Caco-2 (cell line): Measurements from ENCODE around the gene LMX1B. TPM values are rescaled to one million over a fixed set of nuclear protein-coding genes. Genes with fewer than 3 reads are reported as not detected.

Source experiments
- BruUV-seq: library from RNA; stranded (reverse); fragments of 400-500 nt; replicated peaks from 2 replicates; lab custom pipeline; 2021; lab: Mats Ljungman, UMichigan
- CTCF ChIA-PET: fragments of 300-600 bp; sonication (Branson Sonifier 250); formaldehyde crosslinking; loops from one replicate; lab custom pipeline; 2022; ENCODE audit warnings: antibody characterized with exemption; lab: Charles Lee
- POLR2A ChIA-PET: fragments of 300-600 bp; sonication (Branson Sonifier 250); formaldehyde crosslinking; loops from one replicate; lab custom pipeline; 2022; ENCODE audit warnings: antibody characterized with exemption; lab: Charles Lee
- DNase-seq, 2 experiments: peaks; one replicate each; pipeline versions ENCODE4 v3.0.0 to v3.0.0-alpha.2; 2020 to 2022
- H3K27me3 ChIP-seq: replicated peaks from 2 replicates; pipeline ENCODE4 v1.6.0; 2011; ENCODE audit warnings: low read length; ENCODE audit not compliant: control insufficient read depth, insufficient read depth
- H3K36me3 ChIP-seq: 2 replicates; pipeline ENCODE4 v1.5.1; 2011; ENCODE audit warnings: low read length; ENCODE audit not compliant: control insufficient read depth, insufficient read depth
- H3K4me1 ChIP-seq: fragments of 250-450 bp; sonication (Bioruptor Pico); 2 replicates; pipeline ENCODE4 v1.5.1; 2020; ENCODE audit warnings: mild to moderate bottlenecking
- H3K4me3 ChIP-seq: 2 replicates; pipeline ENCODE4 v1.5.1; 2011; ENCODE audit warnings: low read depth, mild to moderate bottlenecking, control low read depth, low read length
- H3K9me3 ChIP-seq: fragments of 250-450 bp; sonication (Bioruptor Pico); 2 replicates; pipeline ENCODE4 v1.5.1; 2020; ENCODE audit warnings: mild to moderate bottlenecking, moderate library complexity
- H3K27ac Mint-ChIP-seq: one replicate; pipeline ENCODE4 v1.8.0; 2022; ENCODE audit warnings: mixed read lengths; ENCODE audit not compliant: unreplicated experiment
- H3K27me3 Mint-ChIP-seq: one replicate; pipeline ENCODE4 v1.8.0; 2022; ENCODE audit warnings: mixed read lengths; ENCODE audit not compliant: insufficient read depth, unreplicated experiment
- H3K36me3 Mint-ChIP-seq: one replicate; pipeline ENCODE4 v1.8.0; 2022; ENCODE audit warnings: mild to moderate bottlenecking, mixed read lengths; ENCODE audit not compliant: insufficient read depth, unreplicated experiment
- H3K4me1 Mint-ChIP-seq: one replicate; pipeline ENCODE4 v1.8.0; 2022; ENCODE audit warnings: low read depth, mixed read lengths; ENCODE audit not compliant: unreplicated experiment
- H3K4me3 Mint-ChIP-seq: one replicate; pipeline ENCODE4 v1.8.0; 2022; ENCODE audit warnings: mild to moderate bottlenecking, moderate library complexity, mixed read lengths; ENCODE audit not compliant: unreplicated experiment
- H3K9me3 Mint-ChIP-seq: one replicate; pipeline ENCODE4 v1.8.0; 2022; ENCODE audit warnings: mixed read lengths; ENCODE audit not compliant: unreplicated experiment
- CTCF ChIP-seq, 2 experiments: fragments of 200-600 bp in 1 of 2; IDR thresholded peaks; 1 replicate in 1 of 2; 2 replicates in 1 of 2; pipeline versions ENCODE4 v1.5.1 to v1.8.0; 2011 to 2022; ENCODE audit warnings: antibody characterized with exemption in 1 of 2, control low read depth in 1 of 2, inconsistent platforms in 1 of 2, low read depth in 1 of 2, low read length in 1 of 2, mild to moderate bottlenecking in 1 of 2, moderate library complexity in 1 of 2; ENCODE audit not compliant: insufficient read depth in 1 of 2, severe bottlenecking in 1 of 2, unreplicated experiment in 1 of 2
- intact Hi-C: fragments of 100-400 bp; cut with micrococcal nuclease; formaldehyde crosslinking; loops from one replicate; pipeline ENCODE4 v1.10.0; 2022; ENCODE audit not compliant: unreplicated experiment
- total RNA-seq: library from RNA; stranded (reverse); gene quantifications from 2 replicates; pipeline ENCODE4 v1.2.3, GENCODE V29; 2022

LMX1B gene
- total RNA-seq, 1 experiment from 2014 or later: 17.0 TPM

- no TSS peak for BruUV-seq
- no peak for TF ChIP-seq CTCF (IDR thresholded peaks at IDR 0.05; ENCODE audit: insufficient read depth in 1 of 2, low read depth in 1 of 2, low read length in 1 of 2, severe bottlenecking in 1 of 2, unreplicated experiment in 1 of 2)
- Histone ChIP-seq H3K36me3 (no peaks in the 10 kb centered on the region), H3K9me3 (no peaks in the 10 kb centered on the region; the same call in 1 of the 2 replicates), H3K27me3 (no peaks in the 10 kb centered on the region), H3K4me1 (peaks cover 7% of the 10 kb centered on the region), H3K4me3 (no peak overlapping the region)
- ChIA-PET CTCF (interaction anchor here (0.6 kb wide), 1 partner anchor 230 kb away, joined by 3 read pairs; no protein-coding TSS in a partner anchor), POLR2A (no interaction called here)
- H3K4me3 Mint-ChIP-seq: peak overlapping the region; percentile 30
- H3K27me3 Mint-ChIP-seq: peaks cover 3% of the 10 kb centered on the region
- H3K27ac Mint-ChIP-seq: no peak overlapping the region
- no peaks in the 10 kb centered on the region for H3K4me1 Mint-ChIP-seq
- no peaks in the 10 kb centered on the region for H3K36me3 Mint-ChIP-seq
- DNase-seq: peak; percentile 38 to 64
- H3K9me3 Mint-ChIP-seq: no peaks in the 10 kb centered on the region
- intact Hi-C loops: no loop called here
These were observed 22.6 kb upstream of the LMX1B start for GRCh38 chr9:126591083-126591482.

GRCh38 chr9:126591922-126592321, 21.8 kb upstream of the LMX1B start:
- intact Hi-C loops: no loop called here
- no peak overlapping the region for H3K4me3 ChIP-seq
- no peak overlapping the region for H3K4me3 Mint-ChIP-seq
- no peak for DNase-seq
- no TSS peak for BruUV-seq
- no peaks in the 10 kb centered on the region for H3K9me3 Mint-ChIP-seq
- CTCF ChIA-PET: no interaction called here
- no peaks in the 10 kb centered on the region; the same call in 1 of the 2 replicates for H3K9me3 ChIP-seq
- H3K4me1 Mint-ChIP-seq: no peaks in the 10 kb centered on the region
- POLR2A ChIA-PET: no interaction called here
- no peaks in the 10 kb centered on the region for H3K36me3 ChIP-seq
- peaks cover 7% of the 10 kb centered on the region for H3K4me1 ChIP-seq
- no peak for TF ChIP-seq CTCF (IDR thresholded peaks at IDR 0.05; ENCODE audit: insufficient read depth in 1 of 2, low read depth in 1 of 2, low read length in 1 of 2, severe bottlenecking in 1 of 2, unreplicated experiment in 1 of 2)
- H3K27me3 ChIP-seq: no peaks in the 10 kb centered on the region
- no peak overlapping the region for H3K27ac Mint-ChIP-seq
- no peaks in the 10 kb centered on the region for H3K36me3 Mint-ChIP-seq
- no peaks in the 10 kb centered on the region for H3K27me3 Mint-ChIP-seq

- intact Hi-C loops: no loop called here
- Histone ChIP-seq H3K4me3 (no peak overlapping the region), H3K36me3 (no peaks in the 10 kb centered on the region), H3K4me1 (peaks cover 7% of the 10 kb centered on the region), H3K27me3 (no peaks in the 10 kb centered on the region), H3K9me3 (no peaks in the 10 kb centered on the region; the same call in 1 of the 2 replicates)
- H3K4me1 Mint-ChIP-seq: no peaks in the 10 kb centered on the region
- no peaks in the 10 kb centered on the region for H3K36me3 Mint-ChIP-seq
- H3K4me3 Mint-ChIP-seq: no peak overlapping the region
- no peaks in the 10 kb centered on the region for H3K27me3 Mint-ChIP-seq
- ChIA-PET CTCF (no interaction called here), POLR2A (no interaction called here)
- no peak for DNase-seq
- TF ChIP-seq CTCF (IDR thresholded peaks at IDR 0.05; ENCODE audit: insufficient read depth in 1 of 2, low read depth in 1 of 2, low read length in 1 of 2, severe bottlenecking in 1 of 2, unreplicated experiment in 1 of 2): no peak
- H3K27ac Mint-ChIP-seq: no peak overlapping the region
- no TSS peak for BruUV-seq
- no peaks in the 10 kb centered on the region for H3K9me3 Mint-ChIP-seq
These were observed 21.3 kb upstream of the LMX1B start for GRCh38 chr9:126592461-126592860.
